NCI-H187 (cell line): ENCODE measurements around the gene ANKRD61.
"Not testable (repeated sequence)": the region's sequence is repeated elsewhere in the genome, so short reads cannot be mapped to it uniquely, and the experiment has no call there.

Experiments
- DNase-seq, 2 experiments: peaks; one replicate each; lab custom pipeline; 2025; lab: John Stamatoyannopoulos, UW

The ANKRD61 gene

DNA sequence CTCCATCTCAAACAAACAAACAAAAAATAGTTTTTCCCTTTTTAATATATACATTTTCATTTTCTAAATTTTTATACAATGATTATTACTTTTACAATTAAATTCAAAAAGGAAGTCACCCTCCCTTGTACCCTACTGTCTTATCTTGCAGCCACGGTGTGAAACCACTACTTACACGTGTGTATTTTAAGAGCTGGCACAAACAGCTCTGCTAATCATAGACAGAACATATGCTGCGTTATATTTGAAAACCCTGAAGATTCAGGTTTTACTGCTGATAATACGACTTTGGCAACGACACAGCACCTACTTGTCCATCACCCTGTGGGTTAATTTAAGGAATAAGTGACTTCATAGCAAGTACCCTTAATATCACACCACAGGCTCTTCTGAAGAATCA, 991 bp downstream of the ANKRD61 start:
- DNase-seq, result no peak

DNA sequence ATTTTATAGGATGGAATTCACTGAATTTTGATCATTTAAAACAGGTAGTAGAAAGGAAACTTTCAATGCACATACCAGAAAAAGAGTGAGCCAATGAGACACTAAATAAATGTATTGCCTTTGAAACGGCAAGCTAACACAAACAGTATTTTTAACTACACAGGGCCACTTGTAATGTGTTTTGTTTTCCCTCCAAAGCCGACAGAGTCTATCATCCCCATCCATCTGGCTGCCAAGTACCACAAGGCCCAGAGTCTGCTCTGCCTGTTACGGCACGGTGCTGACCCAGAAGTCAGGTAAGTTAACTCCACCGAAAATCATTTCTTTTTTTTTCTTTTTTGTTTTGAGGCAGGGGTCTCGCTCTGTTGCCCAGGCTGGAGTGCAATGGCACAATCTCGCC, 1.5 kb downstream of the ANKRD61 start:
- DNase-seq, result no peak

DNA sequence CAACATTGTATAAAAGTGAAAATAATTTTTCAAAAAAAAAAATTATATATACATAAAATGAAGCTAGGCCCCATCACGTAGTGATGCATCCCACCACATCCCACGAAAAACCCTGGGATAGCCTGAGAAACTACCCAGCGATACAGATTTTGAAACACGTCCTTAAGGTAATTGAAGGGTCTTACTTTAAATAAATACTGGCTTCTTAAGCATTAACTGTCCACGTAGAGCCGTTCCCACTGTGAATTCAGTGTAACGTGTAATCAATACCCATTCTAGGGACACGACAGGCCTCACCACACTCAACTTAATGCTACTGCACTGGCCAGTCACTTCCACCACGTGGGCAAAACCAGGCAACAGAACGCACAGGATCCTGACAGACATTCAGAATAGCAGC, 4.0 kb downstream of the ANKRD61 start:
- no peak for DNase-seq

- DNase-seq, result no peak
Observed at GRCh38 chr7:6035686-6036085, 4.5 kb downstream of the ANKRD61 start.

DNA sequence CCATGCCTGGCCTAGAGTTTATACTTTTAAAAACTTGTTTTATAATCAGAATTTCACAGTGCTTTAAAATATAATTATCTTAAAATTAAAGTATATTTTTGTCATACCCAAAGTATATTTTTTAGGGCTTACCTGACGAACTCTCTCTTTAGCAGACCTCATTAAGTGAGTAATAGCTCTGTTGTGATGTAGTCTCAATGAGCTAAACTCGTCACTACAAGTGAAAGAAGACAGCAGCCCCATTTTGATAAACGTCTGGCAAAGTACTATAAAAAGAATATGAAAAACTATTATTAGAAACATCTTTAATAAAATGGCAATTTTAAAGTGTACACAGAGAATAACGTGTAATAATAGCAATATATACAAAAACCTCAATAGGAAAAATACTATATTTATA, 18.6 kb downstream of the ANKRD61 start:
- DNase-seq, result no peak

DNA sequence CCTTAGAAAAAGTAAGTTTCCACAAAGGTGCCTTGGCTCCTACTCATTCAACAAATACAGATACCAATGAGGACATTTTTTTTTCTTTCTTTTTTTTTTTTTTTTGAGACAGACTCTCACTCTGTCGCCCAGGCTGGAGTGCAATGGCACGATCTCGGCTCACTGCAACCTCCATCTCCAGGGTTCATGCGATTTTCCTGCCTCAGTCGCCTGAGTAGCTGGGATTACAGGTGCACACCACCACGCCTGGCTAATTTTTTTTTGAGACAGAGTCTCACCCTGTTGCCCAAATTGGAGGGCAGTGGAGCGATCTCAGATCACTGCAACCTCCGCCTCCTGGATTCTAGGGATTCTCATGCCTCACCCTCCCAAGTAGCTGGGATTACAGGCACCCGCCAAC, 20.0 kb downstream of the ANKRD61 start:
- DNase-seq, result not testable (repeated sequence)

DNA sequence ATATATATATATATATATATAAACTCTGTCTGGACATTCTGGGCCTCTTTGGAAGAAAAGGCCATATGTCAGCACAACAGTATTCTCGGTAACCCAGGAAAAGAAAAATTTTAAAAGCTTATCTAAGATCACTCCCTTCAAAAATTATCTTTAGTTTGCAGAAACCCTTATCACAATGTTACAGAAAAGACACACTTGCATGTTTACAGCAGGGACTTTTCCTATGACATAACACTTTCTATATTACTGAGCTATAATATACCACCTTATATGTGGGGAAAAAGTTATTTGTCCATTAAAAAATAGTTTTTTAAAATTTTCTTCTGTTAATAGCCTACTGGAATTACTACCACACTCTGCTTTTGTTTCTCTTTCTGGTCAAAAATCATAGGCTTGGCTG, 25.4 kb downstream of the ANKRD61 start:
- DNase-seq, result no peak

DNA sequence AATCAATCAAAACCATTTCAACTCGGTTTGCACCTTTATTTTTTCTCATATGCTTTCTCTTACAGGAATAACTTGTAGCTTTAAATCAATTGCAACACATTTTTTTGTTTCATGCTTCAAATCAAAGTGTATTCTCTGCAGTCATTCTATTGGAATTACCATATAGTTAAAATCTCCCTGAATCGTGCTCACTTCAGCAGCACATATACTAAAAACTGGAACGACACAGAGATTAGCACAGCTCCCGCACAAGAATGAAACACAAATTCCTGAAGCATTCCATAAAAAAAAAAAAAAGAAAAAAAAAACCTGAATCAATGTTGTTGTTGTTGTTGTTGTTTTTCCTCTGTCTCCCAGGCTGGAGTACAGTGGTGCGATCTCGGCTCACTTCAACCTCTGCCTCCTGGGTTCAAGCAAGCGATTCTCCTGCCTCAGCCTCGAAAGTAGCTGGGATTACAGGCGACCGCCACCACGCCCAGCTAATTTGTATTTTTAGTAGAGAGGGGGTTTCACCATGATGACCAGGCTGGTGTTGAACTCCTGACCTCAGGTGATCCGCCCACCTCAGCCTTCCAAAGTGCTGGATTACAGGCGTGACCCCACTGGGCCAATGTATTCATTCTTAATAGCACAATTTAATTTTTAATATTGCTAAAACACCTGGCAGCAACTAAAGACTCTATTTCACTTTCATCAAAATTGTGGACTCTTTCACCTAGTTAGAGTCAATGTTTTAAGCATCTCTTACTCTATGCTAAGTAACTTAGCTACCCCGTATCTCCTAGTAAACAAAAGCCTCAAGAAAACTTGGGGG, 26.3 kb downstream of the ANKRD61 start:
- DNase-seq, result no peak

GRCh38 chr7:6059941-6060340, 28.8 kb downstream of the ANKRD61 start:
- not testable (repeated sequence) for DNase-seq

GRCh38 chr7:6071406-6071805, 40.2 kb downstream of the ANKRD61 start:
- DNase-seq, result no peak

DNA sequence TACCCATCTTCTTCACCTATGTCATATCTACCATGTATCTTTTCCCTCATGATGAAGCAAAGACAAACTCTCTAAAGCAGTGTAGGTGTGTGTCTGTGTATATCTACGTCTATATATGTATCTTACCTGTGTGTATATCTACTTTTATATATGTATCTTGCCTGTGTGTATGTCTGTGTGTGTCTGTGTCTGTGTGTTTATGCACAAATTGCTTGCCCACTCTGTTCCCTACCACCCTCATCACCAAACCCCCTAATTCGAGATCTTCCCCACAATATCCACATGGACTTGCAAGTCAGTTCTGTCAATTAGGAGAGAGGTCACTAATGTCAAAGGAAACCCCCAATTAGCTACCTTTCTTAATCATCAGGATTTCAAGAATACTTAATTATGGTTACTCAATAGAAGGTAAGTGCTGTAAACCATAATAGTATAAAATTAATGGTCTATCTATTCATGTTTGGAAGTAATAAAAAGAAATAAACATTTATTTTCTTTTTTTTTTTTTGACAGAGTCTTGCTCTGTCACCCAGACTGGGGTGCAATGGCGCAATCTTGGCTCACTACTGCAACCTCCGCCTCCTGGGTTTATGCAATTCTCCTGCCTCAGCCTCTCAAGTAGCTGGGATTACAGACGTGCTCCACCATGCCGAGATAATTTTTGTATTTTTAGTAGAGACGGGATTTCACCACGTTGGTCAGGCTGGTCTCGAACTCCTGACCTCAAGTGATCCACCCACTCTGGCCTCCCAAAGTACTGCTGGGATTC, 43.6 kb downstream of the ANKRD61 start:
- DNase-seq, result no peak

GRCh38 chr7:6078548-6078947, 47.4 kb downstream of the ANKRD61 start:
- DNase-seq, result no peak

- not testable (repeated sequence) for DNase-seq
Observed at GRCh38 chr7:6083047-6083446, 51.9 kb downstream of the ANKRD61 start.
